ENCODE measurements around the gene SLC7A6.

SLC7A6 gene

DNA sequence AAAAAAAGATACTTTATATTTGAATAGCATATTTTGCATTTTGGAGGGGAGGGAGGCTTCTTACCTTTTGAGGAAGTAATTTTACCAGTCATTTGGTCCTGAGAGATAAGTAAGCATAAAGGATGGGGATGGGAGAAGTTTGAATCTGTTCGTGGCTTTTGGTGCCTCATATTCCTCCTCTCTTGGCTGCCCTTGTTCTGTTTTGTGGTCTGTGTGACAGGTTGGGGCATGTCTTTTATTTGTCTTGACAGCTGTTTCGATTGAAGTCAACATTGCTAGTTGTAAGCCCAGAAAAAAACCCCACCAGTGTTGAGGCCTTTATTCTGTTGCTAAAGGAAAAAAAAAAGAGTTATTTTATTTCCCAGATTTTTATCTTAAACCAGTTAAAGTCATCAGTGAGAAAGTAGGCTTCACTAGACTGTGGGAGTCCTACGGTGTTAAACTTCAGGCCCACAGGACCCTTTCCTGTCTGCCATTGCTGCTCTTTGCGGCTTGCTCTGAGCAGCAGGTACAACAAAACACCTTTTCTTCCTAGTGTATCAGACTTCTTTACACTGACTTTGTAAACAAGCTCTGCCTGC lies 11.4 kb downstream of the SLC7A6 start:
- DNase-seq: peak; percentile 54
- peak; percentile 99 for ATAC-seq (replicated peaks)
- Mint-ChIP-seq H3K27ac (peak overlapping the region; percentile 65), H3K4me3 (peak overlapping the region in 1 of 2 donors; percentile 63), H3K27me3 (no peaks in the 10 kb centered on the region), H3K4me1 (peaks cover 35 to 60% of the 10 kb centered on the region in 2 donors), H3K36me3 (peaks cover 38 to 43% of the 10 kb centered on the region in 2 donors), H3K9me3 (no peaks in the 10 kb centered on the region)

DNA sequence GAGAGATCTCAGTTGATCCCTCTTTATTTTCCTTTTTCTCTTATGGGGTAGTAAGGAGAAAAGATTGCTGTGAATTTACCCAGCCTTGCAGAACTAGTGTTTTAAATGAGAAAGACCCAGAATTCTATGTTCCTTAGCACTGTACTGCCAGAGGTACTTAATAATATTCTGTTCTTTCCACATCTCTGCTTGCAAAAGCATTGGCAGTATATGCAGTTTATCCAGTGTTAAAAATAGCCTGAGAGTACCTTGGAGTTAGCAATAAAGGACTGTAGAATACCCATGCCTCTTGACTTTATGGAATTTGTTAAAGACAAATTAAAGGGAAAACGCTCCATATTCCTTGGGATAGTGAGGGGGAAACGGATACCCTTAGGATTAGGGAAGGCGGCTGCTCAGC lies 11.9 kb downstream of the SLC7A6 start:
- DNase-seq: no peak
- peaks cover 37 to 60% of the 10 kb centered on the region in 2 donors for H3K4me1 Mint-ChIP-seq
- H3K9me3 Mint-ChIP-seq: no peaks in the 10 kb centered on the region
- peak overlapping the region in 1 of 2 donors; percentile 63 for H3K4me3 Mint-ChIP-seq
- no peaks in the 10 kb centered on the region for H3K27me3 Mint-ChIP-seq
- H3K27ac Mint-ChIP-seq: peak overlapping the region; percentile 37
- no peak for ATAC-seq (replicated peaks)
- peaks cover 41 to 45% of the 10 kb centered on the region in 2 donors for H3K36me3 Mint-ChIP-seq

DNA sequence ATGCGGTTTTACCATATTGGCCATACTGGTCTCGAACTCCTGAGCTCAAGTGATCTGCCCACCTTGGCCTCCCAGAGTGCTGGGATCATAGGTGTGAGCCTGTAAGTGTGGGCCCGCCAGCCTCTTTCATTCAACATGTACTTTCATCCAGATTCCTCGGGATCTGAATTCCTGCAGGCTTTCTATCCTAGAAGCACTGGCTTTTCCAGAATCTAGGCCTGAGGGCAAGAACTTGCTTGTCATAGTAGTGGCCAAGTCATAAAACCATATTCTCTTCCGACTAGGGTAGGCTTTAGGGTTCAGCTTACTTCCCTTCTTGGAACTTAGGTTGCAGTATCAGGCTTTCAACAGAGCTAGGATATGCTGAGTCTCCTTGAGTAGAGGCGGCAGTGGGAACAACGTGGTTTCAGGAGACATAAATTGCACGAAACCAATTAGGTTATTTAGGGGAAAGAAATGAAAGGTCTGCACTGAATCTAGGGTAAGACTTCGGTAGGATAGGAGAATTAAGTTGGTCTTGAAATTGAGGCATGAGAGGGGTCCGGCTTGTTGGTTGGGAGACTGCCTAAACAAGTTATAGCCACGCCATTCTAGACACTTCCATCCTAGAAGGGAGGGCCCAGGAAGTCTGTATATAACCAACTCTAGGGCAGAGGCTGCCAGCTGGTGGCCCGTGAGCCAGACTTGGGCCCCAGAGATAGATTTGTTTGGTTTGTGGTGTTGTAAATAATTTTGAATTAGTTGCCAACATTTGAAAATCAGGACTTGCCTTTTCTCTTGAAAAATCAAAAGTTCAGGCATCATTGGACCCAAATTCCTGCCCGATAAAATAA lies 15.6 kb downstream of the SLC7A6 start:
- no peak for ATAC-seq (replicated peaks)
- H3K9me3 Mint-ChIP-seq: no peaks in the 10 kb centered on the region
- H3K36me3 Mint-ChIP-seq: peaks cover 35 to 36% of the 10 kb centered on the region in 2 donors
- H3K4me1 Mint-ChIP-seq: peaks cover 38 to 62% of the 10 kb centered on the region in 2 donors
- H3K4me3 Mint-ChIP-seq: no peak overlapping the region
- DNase-seq: no peak
- H3K27ac Mint-ChIP-seq: peak overlapping the region; percentile 28
- H3K27me3 Mint-ChIP-seq: no peaks in the 10 kb centered on the region

DNA sequence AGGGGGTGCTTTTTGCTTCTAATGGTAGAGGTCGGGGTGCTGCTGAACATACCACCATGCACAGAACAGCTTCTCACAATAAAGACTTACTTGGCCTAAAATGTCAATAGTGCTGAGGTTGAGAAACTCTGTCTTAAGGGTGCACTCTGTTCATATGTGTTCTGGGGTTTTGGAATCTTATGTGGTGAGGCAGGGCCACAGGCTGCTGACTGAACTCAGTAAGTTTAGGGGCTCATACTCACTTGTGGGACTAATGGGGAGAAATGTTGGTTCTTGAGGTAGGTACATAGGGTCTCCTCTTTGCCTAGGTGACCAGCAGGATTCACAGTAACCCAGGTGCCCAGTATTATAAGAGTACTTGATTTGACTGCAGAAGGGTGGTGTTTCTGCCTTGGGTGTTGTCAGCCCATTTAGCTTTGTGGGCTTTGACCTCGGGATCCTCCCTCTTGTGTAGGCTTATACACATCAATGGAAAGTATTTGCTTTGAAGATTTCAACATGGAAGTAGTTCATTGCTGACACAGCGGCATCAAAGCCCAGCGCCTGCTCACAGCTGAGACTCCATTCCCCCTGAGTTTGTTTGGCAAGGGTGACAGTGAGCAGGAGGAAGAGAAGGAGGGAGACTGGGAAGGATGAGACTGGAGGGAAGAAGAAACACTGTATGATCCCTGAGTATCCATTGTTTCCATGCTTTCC lies 17.2 kb downstream of the SLC7A6 start:
- ATAC-seq (replicated peaks) (no peak), DNase-seq (no peak)
- Mint-ChIP-seq H3K4me3 (peak overlapping the region; percentile 37 to 66), H3K9me3 (no peaks in the 10 kb centered on the region), H3K4me1 (peaks cover 40 to 63% of the 10 kb centered on the region in 2 donors), H3K27me3 (no peaks in the 10 kb centered on the region), H3K36me3 (peaks cover 35 to 40% of the 10 kb centered on the region in 2 donors), H3K27ac (peak overlapping the region; percentile 91)

DNA sequence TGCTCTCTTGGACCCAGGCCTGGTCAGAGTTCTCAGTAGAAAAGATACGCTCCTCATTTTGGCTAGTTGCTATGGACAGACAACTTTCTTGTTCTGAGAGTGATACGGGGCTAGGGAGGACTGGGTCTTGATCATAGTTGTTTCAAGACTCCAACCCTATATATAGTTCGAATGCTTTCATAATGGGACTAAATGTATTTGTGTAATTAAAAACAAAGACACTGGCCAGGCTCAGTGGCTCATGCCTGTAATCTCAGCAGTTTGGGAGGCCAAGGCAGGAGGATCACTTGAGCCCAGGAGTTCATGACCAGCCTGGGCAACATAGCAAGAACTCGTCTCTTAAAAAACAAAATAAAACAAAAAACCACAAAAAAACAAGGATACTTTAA lies 17.7 kb downstream of the SLC7A6 start:
- peaks cover 0 to 2% of the 10 kb centered on the region in 2 donors for H3K9me3 Mint-ChIP-seq
- peaks cover 40 to 43% of the 10 kb centered on the region in 2 donors for H3K36me3 Mint-ChIP-seq
- DNase-seq (no peak), ATAC-seq (replicated peaks) (no peak)
- peaks cover 43 to 69% of the 10 kb centered on the region in 2 donors for H3K4me1 Mint-ChIP-seq
- H3K27ac Mint-ChIP-seq: peak overlapping the region; percentile 91
- H3K4me3 Mint-ChIP-seq: peak overlapping the region; percentile 37 to 66
- no peaks in the 10 kb centered on the region for H3K27me3 Mint-ChIP-seq

DNA sequence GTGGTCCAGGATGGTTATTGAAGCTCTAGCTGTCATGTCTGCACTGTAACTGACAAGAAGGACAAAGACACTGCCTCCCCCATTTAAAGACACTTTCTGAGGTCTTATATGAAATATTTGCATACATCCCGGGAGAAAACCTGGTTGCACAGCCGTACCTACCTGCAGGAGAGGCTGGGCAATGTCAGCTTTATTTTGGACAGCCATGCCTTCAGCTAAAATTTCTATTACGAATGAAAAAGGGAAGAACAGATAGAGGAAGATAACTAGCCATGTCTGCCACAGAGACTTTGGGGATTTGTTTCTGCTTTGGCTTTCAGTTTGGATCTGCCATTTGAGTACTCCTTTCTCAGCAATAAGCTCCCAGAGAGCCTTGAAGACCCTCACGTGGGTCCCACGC lies 19.0 kb downstream of the SLC7A6 start:
- H3K27ac Mint-ChIP-seq: peak overlapping the region; percentile 76
- H3K27me3 Mint-ChIP-seq: no peaks in the 10 kb centered on the region
- DNase-seq (no peak), ATAC-seq (replicated peaks) (no peak)
- H3K9me3 Mint-ChIP-seq: peaks cover 0 to 2% of the 10 kb centered on the region in 2 donors
- H3K4me3 Mint-ChIP-seq: peak overlapping the region; percentile 74 to 81
- H3K4me1 Mint-ChIP-seq: peaks cover 52 to 82% of the 10 kb centered on the region in 2 donors
- peaks cover 51 to 54% of the 10 kb centered on the region in 2 donors for H3K36me3 Mint-ChIP-seq

DNA sequence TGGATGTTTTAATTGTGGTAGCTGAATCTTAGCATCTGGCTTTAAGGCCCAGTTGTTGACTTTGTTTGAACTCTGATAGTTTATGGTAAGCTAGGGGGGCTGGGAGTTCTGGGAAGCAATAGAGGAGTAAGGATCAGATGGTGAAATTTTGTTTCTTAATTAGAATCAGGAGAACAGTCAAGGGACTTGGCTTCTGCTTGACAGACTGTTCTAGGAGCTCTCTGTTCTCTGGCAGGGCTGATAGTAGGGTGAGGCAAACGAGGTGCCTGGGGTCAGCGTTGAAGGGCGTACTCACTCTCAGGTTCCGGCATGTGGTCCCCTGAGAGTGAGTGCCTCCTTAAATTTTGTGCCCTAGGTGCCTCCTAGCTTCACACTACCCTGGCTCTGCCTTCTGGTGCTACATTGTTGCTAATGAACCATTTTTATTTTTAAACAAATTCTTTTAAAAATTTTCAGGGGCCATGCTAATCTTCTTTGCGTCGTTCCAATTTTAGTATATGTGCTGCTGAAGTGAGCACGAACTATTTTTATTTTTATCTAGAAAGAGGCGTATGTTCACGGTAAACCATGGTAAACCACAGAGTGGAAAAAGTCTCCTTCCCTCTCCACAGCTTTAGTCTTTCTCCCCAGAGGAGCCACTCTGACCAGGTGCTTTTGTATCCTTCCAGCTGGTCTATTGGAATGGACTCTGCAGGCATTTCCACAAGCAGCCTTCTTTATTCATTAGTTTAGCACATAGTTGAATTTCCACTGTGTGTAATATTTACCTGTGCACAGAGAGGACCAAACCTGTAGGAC lies 19.7 kb downstream of the SLC7A6 start:
- H3K27ac Mint-ChIP-seq: peak overlapping the region; percentile 76
- DNase-seq: peak; percentile 51
- peaks cover 52 to 86% of the 10 kb centered on the region in 2 donors for H3K4me1 Mint-ChIP-seq
- H3K36me3 Mint-ChIP-seq: peaks cover 51 to 54% of the 10 kb centered on the region in 2 donors
- H3K27me3 Mint-ChIP-seq: no peaks in the 10 kb centered on the region
- H3K9me3 Mint-ChIP-seq: peaks cover 0 to 2% of the 10 kb centered on the region in 2 donors
- H3K4me3 Mint-ChIP-seq: peak overlapping the region; percentile 74 to 81
- peak; percentile 72 to 73 for ATAC-seq (replicated peaks)

DNA sequence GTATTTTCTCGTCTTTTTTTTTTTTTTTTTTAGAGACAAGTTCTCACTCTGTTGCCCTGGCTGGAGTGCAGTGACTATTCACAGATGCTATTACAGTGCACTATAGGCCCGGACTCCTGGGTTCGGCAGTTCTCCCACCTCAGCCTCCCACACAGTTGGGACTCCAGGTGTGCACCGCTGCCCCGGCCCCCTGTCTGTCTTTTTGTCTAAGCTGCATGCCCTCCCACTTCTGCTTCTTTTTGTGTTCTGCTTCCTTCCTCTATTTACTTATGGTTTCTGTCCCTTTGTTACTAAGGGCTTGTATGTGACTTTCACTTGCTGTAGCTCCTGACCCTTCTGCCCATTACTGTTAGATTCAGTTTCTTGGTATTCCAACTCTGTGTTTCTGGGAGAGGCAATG lies 20.5 kb downstream of the SLC7A6 start:
- peaks cover 60 to 92% of the 10 kb centered on the region in 2 donors for H3K4me1 Mint-ChIP-seq
- H3K36me3 Mint-ChIP-seq: peaks cover 48 to 53% of the 10 kb centered on the region in 2 donors
- H3K4me3 Mint-ChIP-seq: peak overlapping the region; percentile 54 to 81
- ATAC-seq (replicated peaks) (peak; percentile 69 to 71), DNase-seq (peak; percentile 79)
- H3K9me3 Mint-ChIP-seq: peaks cover 0 to 2% of the 10 kb centered on the region in 2 donors
- peak overlapping the region; percentile 76 for H3K27ac Mint-ChIP-seq
- no peaks in the 10 kb centered on the region for H3K27me3 Mint-ChIP-seq

DNA sequence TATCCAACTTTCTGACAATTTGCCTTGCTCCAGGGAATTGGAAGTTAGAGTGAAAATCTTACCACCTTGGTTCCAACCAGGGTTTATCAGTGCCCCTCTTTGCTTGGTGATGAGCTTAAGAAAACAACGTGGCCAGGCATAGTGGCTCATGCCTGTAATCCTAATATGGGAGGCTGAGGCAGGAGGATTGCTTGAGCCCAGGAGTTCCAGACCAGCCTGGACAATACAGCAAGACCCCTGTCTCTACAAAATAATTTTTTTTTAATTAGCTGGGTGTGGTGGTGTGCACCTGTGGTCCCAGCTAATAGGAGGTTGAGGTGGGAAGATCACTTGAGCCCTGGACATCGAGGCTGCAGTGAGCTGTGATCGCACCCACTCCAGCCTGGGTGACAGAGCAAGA lies 21.4 kb downstream of the SLC7A6 start:
- peaks cover 53 to 59% of the 10 kb centered on the region in 2 donors for H3K36me3 Mint-ChIP-seq
- peaks cover 63 to 97% of the 10 kb centered on the region in 2 donors for H3K4me1 Mint-ChIP-seq
- peak overlapping the region; percentile 53 to 58 for H3K4me3 Mint-ChIP-seq
- DNase-seq (no peak), ATAC-seq (replicated peaks) (no peak)
- H3K9me3 Mint-ChIP-seq: peaks cover 0 to 2% of the 10 kb centered on the region in 2 donors
- H3K27me3 Mint-ChIP-seq: no peaks in the 10 kb centered on the region
- peak overlapping the region; percentile 76 for H3K27ac Mint-ChIP-seq

DNA sequence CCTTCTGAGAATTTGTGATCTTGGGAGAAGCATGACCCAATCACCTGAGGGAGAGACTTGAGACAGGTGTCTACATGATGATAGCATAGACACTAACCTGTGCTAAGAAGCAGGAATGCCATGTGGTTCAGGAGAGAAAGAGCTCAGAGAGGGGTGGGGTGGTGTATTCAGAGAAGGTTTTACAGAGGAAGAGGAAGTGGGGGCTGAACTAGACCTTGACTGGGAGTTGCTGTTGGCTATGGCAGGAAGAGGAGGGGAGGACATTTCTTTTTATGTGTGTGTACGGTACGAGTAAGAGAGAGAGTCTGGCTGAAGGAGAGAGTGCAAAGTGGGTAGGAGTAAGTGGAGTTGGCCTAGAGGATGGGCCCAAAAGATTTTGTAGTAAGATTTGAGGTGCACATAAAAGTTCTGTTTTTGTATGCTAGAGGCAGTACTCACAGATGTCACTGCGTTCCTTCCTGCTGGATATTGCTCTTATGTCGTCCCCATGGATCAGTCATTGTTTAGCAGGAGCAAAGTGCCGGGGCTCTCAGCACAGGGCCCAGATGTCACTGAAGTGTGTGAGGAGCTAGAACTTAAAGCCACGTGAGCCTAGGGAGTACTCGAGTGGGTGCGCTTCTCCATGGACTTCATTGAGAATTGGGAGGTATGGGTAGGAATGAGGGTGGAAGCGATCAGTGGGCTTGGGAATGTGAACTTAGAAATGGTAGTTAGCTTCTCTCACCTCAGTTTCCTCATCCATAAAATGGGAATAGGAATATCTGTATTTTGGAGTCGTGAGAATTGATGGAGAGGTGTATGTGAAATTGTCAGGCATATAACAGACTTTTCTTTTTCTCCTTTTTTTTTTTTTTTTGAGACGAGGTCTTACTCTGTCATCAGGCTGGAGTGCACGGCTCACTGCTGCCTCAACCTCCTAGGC lies 22.1 kb downstream of the SLC7A6 start:
- DNase-seq (no peak), ATAC-seq (replicated peaks) (no peak)

DNA sequence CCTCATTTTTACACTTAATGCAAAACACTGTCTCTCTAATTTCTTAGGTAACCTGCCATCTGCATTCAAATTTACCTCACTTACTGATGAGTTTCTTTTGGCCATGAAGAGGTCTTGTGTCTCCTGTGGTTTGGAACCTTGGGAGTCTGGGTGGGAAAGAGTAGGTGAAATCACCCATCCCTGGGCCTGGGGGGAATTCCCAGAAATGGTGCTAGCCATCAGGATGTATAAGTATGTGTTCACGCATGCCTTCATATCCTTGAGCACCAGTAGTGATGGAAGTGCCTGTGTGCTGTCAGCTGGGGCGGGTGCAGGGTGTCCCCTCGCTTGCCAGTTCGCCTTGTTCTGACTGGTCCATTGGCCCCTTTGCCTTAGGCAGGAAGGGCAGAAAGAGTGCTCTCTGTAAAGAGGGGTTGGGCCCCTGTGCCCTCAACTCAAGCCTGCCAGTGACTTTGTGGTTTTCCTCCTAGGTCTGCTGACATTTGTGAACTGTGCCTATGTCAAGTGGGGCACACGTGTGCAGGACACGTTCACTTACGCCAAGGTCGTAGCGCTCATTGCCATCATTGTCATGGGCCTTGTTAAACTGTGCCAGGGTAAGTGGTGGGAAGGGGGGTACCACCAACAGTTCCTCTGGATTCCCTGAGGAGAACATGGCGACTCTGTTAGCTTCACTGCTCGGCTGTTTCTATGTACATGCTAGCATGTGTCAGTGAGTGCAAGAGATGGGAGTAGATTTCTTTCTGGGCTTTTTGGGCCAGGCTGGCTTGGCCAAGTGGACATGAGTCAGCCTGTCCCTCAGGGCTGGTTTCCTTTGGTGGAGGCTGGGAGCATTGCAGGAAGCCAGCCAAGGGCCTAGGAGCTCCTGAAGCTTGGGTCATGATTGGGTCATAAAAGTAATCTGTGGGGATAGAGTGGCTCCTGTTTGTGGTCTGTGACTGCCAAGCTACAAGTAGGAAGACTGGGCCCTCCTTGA lies 23.2 kb downstream of the SLC7A6 start:
- Mint-ChIP-seq H3K4me3 (peak overlapping the region; percentile 22 to 52), H3K36me3 (peaks cover 45 to 56% of the 10 kb centered on the region in 2 donors), H3K4me1 (peaks cover 61 to 94% of the 10 kb centered on the region in 2 donors), H3K27ac (peak overlapping the region; percentile 80), H3K9me3 (peaks cover 0 to 2% of the 10 kb centered on the region in 2 donors), H3K27me3 (no peaks in the 10 kb centered on the region)
- DNase-seq (no peak), ATAC-seq (replicated peaks) (peak in 1 of 2 donors; percentile 0)

More for the DNA sequence above, 22.1 kb downstream of the SLC7A6 start:
- H3K27ac Mint-ChIP-seq: peak overlapping the region; percentile 76
- H3K27me3 Mint-ChIP-seq: no peaks in the 10 kb centered on the region
- peaks cover 64 to 97% of the 10 kb centered on the region in 2 donors for H3K4me1 Mint-ChIP-seq
- H3K36me3 Mint-ChIP-seq: peaks cover 50 to 59% of the 10 kb centered on the region in 2 donors
- peaks cover 0 to 2% of the 10 kb centered on the region in 2 donors for H3K9me3 Mint-ChIP-seq
- H3K4me3 Mint-ChIP-seq: peak overlapping the region; percentile 53 to 58

DNA sequence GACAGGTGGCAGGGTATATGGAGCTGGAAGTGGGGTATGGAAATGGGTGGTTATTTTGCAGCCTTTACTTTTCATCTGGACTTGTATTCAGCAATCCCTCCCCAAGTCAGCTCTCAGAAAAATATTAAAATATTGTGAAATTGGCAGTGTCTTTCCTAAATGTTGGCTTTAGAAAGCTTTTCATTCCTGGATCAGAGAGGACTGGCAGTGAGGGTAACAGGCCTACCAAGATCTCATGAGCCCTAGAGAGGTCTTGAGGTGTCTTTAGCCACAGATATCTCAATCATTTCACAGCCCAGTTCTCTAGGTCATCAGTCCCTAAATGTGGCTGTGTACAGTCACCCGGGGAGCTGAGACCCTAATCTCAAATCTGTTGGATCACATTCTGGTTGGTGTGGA lies 23.9 kb downstream of the SLC7A6 start:
- peaks cover 44 to 57% of the 10 kb centered on the region in 2 donors for H3K36me3 Mint-ChIP-seq
- H3K4me3 Mint-ChIP-seq: no peak overlapping the region
- H3K27ac Mint-ChIP-seq: peak overlapping the region; percentile 80
- ATAC-seq (replicated peaks) (no peak), DNase-seq (no peak)
- H3K4me1 Mint-ChIP-seq: peaks cover 56 to 87% of the 10 kb centered on the region in 2 donors
- H3K9me3 Mint-ChIP-seq: peaks cover 0 to 2% of the 10 kb centered on the region in 2 donors
- no peaks in the 10 kb centered on the region for H3K27me3 Mint-ChIP-seq
